NCI-H2196 treated with DMSO at 0.1 percent for 48 hours (cell line): ENCODE results near the gene SLC27A1.

Experiments
- DNase-seq: peaks from one replicate; lab custom pipeline; 2025; ENCODE audit not compliant: unreplicated experiment; lab: John Stamatoyannopoulos, UW

The SLC27A1 gene

DNA sequence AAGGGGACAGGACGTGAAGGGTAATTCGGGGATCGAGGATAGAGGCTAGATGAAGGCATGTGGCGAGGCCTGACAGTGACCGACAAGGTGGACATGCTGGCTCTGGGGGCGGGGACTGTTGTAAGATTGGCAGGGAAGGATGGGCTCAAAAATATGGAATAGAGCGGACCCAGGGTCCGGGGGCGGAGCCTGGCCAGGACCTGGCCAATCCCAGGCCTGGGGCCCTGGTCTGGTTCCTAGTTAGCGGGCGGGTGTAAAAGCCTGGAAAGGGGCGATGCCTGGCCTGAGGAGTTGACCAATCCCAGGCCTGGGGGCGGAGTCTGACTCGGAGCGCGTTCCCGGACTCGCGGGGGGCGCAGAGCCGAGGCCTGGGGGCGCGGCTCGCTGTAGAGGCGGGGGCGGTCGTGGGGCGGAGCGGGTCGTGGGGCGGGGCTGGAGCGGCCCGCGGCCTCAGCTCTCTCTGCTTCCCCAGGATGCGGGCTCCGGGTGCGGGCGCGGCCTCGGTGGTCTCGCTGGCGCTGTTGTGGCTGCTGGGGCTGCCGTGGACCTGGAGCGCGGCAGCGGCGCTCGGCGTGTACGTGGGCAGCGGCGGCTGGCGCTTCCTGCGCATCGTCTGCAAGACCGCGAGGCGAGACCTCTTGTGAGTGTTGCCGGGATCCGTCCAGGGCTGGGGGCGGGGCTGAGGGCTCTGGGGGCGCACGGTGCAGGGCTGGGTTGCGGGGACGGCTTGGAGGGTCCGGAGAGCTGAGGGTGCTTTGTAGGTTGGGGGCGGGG, at the start of gene SLC27A1:
SLC27A1 (plus strand) TSS at position 457 of the 774 bp plus-strand sequence; CDS start at position 474, 17 bp downstream.
- peak; percentile 98 for DNase-seq

DNA sequence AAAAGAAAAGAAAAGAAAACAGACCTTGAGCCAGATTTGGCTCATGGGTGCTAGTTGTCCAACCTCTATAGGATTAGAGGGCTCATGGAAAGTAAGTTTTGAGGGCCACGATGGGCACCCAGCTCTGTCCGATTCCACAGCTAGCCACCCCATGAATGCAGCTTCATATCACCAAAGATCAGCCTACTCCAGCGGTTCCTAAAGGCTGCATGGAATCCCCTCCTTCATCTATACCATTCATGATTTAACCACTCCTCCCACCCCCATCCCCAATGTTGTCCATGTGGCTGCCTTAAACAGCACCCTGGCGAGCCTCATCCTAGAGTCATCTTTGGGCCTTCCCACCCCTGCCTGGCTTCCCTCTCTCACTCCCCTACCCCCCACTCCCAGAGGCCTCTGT, 48.4 kb upstream of the SLC27A1 start:
- no peak for DNase-seq

DNA sequence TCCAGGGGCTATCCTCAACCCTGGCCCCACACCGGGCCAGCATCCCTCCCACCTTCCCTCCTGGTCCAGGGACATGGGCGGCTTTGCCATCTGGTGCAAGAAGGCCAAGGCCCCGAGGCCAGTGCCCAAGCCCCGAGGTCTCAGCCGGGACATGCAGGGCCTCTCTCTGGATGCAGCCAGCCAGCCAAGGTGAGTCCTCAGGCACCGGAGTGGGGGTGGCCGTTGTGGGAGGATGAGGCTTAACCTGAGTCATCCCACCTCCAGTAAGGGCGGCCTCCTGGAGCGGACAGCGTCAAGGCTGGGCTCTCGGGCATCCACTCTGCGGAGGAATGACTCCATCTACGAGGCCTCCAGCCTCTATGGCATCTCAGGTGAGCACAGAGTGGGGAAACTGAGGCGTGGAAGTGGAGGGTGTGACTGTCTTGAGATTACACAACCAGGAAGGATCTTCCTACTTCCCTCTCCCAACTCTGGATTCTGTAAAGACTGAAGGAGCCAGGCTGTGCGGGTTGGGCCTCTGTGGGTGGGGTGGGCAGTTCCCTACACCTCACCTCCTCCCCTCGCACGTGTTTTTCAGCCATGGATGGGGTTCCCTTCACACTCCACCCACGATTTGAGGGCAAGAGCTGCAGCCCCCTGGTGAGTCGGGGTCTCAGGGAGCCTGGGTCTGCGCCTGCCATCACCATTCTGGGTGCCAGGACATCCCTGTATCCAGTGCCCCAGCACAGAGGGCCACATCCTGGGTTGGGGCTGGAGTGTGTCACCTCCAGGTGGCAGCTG, 46.7 kb upstream of the SLC27A1 start:
- DNase-seq, result no peak

DNA sequence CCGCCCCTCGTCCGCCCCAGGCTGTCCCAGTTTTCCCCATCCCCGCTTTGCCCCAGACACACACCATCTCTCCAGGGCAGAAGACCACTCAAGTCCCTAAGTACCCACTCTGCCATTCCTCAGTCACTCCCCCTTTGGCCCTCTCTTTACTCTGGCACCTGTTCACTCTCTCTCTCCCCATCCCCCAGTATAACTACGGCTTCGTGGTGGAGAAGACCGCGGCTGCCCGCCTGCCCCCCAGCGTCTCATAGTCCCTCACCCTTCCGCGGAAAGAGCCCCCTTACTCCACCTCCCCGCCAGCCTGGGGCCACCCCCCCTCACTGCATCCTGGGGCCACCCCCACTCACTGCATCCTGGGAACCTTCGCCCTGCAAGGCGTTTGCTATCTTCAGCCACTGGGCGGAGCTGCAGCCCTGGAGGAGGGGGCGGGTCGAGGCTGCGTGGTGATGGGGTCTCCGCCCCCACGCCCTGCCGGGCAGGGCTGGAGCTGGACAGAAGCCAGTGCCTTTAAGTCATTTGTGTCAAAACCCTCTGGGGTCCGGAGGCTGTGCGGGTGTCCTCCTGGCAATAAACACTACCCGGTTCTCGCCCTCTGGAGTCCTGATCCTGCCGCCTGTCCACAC, 45.5 kb upstream of the SLC27A1 start:
- DNase-seq, result no peak

DNA sequence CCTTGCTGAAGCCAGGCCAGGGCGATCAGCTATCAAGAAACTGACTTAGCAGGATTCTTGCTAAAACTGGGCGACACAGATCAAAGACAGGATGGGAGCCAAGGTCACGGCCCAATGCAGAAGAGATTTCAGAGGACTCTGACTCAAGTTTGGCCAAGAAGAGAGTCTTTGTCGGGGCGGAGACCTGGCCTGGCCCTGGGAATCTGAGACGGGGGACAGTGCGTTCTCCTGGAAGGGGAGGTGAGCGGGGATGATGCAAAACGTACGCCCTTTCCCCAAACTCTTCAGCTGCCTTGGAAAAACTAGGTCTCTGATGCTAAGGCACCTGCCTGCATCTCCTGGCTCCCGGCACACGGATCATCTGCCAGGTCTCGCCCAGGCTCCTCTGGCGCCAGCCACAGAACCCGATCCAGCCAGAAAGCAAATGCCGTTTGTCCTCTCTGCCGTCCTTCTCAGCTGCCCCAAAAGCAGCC, 40.6 kb upstream of the SLC27A1 start:
- no peak for DNase-seq

DNA sequence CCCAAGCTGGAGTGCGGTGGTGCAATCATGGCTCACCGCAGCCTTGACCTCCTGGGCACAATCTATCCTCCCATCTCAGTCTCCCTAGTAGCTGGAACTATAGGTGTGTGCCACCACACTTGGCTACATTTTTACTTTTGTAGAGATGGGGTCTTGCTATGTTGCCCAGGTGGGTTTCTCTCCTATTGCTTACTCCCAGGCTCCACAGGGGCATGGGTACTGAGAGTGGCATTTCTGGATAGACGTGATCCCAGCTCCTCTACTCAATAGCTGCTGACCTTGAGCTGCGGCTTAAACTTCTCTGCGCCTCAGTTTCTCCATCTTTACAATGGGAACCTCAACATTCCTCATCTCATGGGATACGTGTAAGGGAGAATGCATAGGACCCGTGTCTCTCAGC, 38.9 kb upstream of the SLC27A1 start:
- no peak for DNase-seq

DNA sequence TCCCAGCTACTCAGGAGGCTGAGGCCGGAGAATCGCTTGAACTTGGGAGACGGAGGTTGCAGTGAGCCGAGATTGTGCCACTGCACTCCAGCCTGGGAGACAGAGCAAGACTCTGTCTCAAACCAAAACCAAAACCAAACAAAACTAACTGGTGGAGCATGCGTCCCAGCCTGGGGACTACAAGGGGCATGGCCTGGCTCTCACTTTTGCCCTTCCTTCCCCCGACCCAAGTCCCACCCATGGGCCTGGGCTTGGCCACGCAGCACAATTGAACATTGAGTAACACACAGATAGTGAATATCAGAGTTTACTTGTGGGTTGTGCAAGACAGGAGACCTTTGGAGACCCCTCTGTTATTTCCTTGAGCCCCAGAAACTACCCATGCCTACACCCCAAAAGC, 35.1 kb upstream of the SLC27A1 start:
- no peak for DNase-seq

DNA sequence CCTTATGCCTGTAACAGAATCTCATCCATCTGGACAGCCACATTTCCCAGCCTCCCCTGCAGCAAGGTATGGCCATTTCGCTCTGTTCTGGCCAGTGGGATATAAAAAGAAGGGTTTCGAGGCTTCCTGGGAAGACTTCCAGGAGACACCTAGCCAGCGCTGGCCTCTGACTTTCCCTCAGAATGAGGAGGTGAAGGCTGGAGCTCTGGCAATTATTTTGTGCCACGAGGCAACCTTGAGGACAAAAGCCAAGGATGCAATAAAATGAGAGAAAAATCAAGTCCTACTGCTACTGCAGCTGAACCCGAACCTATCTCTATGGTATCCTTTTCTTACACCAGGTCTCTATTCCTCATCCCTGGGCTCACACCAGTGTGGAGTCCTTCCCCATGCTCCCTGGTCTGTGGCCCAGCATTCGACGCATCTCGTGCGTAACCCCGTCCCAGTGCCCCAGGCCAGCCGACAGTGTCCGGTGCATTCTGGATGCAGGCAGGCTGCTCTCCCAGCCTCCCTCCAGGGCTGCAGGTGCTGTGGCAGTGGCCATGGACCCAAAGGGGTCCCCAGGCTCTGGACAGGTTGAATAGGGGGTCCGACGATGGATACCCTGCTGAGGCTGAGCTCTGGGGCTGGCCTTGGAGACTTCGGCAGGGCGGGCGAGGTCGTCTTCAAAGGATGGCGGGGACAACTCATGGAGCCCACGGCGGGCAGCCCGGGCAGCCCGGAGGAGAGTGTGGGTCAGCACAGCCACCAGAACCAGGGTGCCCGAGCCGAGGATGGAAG, 34.0 kb upstream of the SLC27A1 start:
- DNase-seq, result no peak

DNA sequence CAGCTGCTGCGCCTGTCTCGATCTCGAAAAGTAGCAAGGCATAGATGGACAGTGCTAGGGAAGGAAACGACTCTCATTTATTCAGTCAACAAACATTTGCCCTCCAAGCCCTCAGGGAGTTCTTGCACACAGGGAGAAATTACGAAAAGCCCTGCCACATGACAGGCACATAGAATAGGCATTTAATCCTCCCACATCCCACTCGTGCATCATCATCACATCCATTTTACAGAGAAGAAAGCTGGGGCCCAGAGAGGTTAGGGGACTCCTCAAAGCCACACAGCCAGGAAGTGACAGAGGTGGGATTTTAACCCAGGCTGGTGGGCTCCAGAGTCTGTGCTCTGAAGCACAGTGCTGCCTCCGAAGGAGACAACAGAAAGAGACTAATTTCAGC, 33.5 kb upstream of the SLC27A1 start:
- no peak for DNase-seq

DNA sequence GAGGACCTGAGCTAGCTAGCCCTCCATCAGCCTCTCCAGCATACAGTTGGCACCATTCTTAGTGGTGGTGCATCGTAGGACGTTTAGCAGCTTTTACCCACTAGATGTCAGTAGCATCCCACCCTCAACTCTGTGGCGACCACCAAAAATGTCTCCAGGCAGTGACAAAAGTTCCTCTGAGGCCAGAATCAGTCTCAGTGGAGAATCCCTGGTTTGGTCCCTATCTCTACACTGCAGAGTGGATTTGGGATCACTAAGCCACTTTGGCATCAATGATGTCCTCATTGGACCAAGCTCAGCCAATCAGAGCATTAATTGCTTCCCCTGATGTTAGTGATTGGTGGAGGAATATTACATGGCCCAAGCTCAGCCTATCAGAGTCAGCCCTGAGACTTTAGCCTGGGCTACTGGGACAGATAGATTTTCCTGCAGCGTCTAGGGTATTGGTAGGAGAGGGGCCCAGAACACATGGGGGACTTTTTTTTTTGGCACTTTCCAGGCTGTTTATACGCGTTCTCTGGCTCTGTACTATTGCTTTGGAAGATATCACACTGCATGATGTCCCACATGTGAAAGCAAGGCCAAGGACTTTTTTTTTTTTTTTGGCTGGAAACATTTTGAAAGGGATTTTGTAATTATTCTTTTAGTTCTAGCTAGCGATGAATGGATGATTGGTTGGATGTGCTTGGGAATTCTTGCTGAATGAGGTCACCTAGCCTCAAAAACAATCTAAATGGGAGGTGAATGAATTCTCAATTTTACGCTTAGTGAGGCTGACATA, 28.9 kb upstream of the SLC27A1 start:
- DNase-seq, result peak; percentile 13

DNA sequence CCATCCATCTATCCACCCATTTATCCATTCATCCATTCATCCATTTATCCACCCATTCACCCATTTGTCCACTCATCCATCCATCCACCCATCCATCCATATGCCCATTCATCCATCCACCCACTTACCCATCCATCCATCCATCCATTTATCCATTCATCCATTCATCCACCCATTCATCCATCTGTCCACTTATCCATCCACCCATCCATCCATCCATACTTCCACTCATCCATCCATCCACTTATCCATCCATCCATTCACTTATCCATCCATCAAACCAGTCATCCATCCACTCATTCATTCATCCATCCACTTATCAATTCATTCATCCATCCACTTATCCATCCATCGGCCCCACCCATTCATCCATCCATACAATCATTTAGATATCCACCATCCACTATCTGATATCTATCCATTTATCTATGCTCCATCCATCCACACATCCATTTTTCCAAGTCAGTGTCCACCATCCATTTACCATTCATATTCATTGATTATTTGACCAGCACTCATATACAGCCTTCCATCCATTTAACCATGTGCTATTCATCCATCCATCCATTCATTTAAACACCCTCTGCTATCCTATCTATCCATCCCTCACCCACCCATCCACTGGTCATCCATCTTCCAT, 24.7 kb upstream of the SLC27A1 start:
- no peak for DNase-seq

DNA sequence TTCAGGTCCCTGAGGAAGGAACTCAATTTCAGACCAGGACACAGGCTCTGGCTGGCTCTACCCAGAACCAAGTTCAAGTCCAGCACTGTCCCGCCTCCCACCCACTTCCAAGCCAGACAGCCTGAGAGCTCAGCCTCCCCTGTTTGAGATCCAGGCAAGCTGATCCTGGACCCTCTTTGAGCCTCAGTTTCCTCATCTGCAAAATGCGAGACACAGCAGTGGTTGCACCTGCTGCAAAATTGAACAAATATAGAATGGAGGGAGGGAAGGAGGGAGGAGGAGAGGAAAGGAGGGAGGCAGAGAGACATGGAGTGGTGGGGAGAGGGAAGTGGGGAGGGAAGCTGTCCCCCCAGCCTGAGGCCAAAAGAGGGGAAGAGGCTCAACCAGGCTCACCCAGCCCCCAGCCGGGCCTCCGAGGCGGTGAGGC, 22.6 kb upstream of the SLC27A1 start:
- no peak for DNase-seq

DNA sequence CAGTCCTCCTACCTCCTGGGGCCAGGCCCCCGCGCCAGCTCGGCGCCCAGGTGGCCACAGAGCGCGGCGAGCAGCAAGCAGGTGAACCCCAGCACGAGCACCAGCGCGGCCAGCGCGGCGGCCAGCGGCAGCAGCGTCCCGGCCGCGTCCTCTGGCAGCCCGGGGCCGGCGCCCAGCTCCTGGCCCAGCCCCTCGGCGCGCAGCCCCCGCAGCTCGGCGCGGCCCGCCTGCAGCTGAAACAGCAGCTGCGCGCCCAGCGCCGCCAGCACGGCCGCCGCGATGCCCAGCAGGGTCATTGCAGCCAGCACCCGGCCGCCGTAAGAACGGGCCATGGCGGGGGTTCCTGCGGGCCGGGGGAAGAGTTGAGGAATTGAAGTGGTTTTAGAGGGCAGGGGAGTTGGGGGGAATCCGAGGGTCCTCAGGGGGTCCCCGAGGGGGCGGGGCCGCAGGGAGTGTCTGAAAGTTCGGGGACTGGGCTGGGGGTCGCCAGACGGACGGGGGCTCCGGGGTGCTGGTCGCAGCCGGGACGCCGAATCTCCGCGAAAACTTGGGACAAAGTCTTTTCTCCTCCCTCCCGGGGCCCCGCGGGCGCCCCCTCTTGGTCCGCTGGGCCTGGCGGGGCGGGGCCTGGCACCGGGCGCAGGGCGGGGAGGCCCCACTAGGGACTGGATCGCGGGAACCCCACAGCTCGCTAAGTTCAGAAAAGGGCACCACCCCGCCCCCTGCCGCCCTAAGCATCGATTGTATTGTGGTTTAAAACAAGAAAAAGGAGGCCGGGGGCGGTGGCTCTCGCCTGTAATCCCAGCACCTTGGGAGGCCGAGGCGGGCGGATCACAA, 22.0 kb upstream of the SLC27A1 start, which contains the start of gene TMEM221:
TMEM221 (minus strand) TSS at position 538 of the 837 bp plus-strand sequence; CDS start at position 332, 206 bp downstream.
- no peak for DNase-seq

DNA sequence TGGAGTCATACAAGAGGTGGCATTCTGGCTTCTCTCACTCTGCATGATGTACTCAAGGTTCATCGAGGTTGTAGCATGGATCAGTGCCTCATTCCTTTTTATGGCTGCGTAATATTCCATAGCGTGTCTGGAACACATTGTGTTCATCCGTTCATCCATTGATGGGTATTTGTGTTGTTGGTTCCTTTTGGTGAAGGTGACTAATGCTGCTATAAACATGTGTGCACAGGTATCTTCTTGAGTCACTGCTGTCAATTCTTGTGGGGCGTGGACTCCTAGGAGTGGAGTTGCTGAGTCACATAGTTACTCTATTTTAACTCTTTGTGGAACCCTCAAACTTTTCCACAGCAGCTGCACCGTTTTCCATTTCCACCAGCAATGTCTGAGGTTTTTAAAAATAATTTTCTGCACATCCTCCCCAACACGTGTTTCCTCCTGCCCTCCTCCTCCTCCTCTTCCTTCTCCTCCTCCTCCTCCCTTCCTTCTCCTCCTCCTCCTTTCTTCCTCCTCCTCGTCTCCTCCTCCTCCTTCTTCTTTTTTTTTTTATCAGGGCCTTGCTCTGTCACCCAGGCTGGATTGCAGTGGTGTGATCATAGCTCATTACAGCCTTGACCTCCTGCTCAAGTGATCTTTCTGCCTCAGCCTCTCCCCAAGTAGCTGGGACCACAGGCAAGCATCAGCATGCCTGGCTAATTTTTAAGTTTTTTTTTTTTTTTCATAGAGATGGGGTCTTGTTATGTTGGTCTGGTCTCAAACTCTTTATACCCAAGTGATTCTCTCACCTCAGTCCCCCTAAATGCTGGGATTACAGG, 19.9 kb upstream of the SLC27A1 start:
- DNase-seq, result no peak

DNA sequence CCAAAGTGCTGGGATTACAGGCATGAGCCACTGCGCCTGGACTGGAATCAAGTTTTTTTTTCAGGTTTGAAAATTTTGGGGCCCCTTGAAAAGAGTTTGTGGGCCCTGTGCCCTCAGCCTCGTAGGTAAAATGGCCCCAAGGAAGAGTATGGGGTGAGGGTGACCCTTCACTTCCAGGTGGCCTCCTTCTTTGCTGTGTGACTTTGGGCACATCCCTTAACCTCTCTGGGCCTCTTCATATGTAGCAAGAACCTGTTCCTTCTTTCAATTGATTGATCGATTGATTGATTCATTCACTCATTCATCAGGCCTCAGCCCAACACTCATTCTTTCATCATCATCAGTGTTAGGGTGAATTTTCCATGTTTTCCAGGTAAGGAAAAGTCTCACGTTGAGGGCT, 18.5 kb upstream of the SLC27A1 start:
- DNase-seq, result no peak

DNA sequence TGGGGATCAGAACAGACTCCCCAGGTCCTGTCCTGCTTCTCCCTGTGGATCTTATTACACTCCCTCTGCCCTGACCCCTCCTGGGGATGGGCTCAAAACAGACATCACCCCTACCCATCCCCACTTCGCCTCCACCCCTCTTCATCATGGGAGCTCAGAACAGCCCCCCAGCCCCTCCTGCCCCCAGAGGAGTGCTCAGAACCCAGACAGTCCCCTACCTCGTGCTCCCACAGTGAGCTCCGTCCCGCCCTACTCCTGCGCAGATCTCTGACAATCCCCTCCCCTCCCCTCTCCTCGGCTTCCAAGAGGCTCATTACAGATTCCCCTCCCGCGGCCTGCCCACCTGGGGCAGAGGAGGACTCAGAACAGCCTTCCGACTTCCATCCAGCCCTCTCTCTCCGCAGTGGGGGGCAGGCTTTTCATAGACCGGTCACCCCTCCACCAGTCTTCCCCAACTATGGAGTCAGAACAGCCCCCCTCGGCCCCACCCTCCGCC, 15.7 kb upstream of the SLC27A1 start:
- DNase-seq, result no peak

DNA sequence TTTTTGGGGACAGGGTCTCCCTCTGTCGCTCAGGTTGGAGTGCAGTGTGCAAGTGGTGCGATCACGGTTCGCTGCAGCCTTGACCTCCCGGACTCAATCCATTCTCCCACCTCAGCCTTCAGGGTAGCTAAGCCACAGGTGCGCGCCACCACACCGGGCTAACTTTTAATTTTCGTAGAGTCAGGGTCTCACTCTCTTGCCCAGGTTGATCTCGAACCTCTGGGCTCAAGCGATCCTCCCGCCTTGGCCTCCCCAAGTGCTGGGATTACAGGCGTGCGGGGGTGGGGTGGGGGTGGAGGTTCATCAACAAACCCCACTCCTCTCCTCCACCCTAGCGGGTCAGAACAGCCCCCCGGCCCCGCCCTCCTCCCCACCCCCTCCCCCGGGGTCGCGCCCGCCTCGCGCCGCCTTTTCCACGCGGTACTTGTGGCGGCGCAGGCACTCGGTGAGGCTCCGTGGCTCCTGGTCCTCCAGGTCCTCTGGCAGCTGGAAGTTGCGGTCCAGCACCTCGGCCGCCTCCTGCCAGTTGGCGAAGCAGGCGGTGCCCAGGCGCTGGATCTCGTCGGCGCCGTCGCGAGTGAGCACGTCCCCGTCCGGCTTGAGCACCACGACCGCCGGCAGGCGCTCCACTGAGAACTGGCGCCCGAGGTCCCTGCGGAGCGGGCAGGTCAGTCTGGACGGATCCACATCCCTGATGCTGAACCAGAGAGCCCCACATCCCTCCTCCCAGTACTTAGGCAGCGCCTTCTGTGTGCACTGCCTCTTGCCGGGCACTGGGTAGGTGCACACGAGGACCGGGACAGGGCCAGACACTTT, 14.8 kb upstream of the SLC27A1 start:
- DNase-seq, result no peak
